DMS79 (cell line): Measurements from ENCODE around the gene SLC30A4.

Source experiments
- DNase-seq: peaks from one replicate; lab custom pipeline; 2025; lab: John Stamatoyannopoulos, UW

The SLC30A4 gene

DNA sequence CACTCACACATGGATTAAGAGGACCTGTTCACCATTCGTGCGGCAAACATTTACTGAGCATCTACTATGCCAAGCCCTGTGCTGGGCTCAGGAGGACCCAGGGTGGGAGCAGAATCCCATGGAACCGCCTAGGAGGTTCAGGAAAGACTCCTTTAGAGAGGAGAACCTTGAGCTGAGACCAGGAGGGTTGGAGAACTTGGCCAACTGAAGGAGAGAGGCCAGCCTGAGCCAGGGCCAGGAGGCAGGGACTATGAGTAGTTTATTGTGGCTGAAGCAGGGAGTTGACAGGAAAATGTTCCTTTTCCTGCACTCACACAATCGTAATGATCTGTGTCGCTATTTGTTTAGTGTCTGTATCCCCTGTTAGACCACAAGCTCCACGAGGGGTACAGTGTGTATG is 71.3 kb downstream of the SLC30A4 start:
- no peak for DNase-seq

DNA sequence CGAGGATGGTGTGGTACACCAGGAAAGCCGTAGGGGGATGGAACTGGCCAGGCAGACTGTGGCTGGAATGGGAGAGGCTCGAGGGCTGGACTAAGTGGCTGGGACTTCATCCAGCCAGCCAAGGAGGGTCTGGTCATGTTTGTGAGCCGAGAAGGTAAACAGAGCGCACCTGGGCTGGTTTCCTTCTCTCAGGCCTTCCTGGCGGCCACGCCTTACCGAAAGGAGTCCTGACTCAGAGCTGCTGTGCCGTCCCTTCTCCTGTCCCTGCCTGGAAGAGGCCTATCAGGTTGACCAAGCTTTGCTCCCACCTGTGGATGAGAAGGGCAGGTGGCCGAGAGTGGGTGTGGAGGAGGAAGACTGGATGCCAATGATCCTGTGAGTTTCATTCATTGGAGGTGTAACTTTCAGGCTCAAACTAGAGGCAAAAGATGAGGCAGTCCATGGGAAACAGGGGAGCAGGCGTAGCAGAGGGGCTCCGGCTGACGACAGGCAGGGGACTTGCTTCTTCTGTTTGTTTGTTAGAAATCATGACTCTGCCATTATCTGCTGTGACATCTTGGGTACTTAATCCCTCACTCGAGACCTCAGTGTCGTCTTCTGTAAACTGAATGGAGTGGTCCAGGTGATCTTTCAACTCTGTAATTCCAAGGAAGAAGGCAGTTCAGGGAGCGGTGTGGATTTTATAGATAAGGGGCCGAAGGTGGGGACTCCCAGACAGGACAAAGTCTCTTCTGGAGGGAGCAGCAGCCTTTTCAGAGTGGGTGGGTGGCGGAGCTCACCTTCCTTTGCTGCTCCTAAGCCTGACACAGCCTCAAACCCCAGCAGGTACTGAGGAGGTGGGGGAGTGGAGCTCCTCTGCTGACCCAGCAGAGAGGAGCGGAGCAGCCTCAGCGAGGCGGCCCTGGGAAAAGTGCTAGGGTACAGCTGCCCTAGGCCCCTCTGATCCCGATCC is 72.4 kb downstream of the SLC30A4 start:
- DNase-seq, result no peak

DNA sequence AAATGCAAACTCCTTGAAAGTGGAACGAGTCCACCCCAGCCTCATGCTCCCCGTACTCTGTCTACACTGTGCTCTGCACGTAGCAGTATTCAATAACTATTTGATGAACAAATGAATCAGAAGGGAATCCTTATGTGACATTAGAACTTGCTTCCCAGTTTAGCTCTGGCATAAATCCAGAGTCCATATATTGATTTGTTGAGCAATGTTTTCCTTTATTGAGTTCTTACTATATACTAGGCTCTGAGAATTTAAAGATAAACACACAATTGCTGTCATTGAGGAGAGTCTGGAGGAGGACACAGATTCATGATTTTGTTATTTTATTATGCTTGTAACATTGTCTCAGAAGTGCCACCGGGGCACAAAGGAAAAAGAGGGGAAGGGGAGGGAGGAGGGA is 73.2 kb downstream of the SLC30A4 start:
- DNase-seq, result no peak

DNA sequence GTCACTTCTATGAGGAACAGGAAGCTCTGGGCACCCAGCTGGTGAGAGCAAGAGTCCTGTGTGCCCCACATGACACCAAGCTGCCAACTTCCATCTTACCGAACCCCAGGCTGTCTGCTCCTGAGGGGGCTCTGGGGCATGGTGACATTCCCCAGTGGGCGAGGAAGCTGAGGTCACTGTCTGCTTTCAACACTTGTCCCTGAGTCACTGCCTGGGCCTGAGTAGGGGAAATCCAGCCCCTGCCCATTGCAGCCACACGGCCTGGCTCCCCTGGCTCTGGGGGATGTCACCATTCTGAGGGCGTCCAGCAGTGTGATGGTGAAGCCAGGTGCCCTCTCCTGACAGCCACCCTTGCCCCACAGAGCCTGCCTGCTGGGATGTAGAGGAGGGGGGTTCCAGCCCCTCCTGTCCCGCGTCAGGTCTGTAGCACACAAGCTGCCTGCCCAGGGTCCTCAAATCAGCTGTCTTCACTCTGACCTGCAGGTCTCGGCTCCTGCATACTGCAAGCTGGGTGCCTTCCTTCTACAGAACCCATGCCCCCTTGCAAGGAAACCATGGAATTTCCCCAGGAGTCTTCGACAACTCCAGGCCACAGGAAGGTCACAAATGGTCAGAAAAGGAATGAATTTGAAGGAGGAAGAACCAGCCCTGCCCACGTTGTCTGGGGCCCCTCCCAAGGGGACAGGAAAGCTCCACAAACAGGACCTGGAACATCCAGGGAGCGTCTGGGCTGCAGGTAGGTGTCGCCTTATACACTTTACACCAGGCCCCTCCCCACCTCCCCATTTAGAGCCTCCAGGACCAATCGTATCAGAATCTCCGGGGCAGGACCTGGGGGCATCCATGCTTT is 74.3 kb downstream of the SLC30A4 start:
- no peak for DNase-seq

DNA sequence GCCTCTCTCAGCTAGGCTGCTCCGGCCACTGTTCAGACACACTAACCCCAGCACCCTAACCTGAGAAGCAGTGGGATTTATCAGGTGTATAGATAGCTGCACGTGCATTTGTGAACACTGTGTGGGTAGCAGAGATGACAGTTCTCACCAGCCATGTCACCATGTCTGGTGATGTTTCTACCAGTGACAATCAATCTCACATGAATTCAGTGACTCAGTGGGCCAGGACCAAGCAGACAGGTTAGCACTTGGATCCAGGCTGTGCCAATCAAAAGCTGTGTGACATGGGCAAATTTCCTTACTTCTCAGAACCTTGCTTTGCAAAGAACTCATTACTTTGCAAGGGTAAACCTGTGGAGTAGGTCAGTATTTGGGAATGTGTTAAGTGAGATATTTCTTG is 78.9 kb downstream of the SLC30A4 start:
- no peak for DNase-seq

GRCh38 chr15:45442507-45443135 is 79.9 kb downstream of the SLC30A4 start:
- no peak for DNase-seq

GRCh38 chr15:45441686-45442085 is 80.9 kb downstream of the SLC30A4 start:
- peak; percentile 57 for DNase-seq

GRCh38 chr15:45441036-45441435 is 81.5 kb downstream of the SLC30A4 start:
- DNase-seq, result no peak

DNA sequence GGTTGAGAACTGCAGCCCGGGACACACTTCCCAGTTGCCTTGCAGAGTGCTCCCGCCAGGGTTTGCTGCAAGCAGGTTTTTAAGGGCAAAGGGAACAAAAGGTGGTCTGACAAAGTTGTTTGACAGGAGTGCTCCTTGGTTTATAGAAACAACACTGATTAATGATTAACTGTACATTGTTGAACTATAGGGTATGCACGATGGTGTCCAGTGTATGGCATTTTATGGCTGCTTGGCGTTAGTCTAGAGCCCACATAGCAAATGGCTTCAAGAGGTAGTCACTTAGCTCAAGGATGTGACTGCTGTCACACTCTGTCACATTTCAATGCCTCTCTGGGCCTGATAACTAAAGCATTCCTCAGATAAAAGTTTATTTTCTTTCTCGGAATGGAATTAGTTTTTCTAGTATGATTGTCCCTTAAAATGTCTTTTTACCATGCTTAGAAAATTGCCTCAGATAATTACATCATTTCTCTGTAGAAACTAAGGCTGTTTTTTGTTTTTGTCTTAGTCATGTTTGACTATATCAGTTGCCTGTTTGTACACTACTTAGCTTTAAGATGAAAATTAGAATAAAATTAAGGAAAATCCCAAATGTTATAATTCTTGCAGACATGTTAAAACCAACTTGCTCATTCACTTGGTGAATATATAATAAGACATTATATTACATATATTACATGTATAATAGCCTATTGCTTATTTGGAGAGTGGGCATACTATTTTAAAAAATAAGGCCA is 82.9 kb downstream of the SLC30A4 start:
- no peak for DNase-seq

DNA sequence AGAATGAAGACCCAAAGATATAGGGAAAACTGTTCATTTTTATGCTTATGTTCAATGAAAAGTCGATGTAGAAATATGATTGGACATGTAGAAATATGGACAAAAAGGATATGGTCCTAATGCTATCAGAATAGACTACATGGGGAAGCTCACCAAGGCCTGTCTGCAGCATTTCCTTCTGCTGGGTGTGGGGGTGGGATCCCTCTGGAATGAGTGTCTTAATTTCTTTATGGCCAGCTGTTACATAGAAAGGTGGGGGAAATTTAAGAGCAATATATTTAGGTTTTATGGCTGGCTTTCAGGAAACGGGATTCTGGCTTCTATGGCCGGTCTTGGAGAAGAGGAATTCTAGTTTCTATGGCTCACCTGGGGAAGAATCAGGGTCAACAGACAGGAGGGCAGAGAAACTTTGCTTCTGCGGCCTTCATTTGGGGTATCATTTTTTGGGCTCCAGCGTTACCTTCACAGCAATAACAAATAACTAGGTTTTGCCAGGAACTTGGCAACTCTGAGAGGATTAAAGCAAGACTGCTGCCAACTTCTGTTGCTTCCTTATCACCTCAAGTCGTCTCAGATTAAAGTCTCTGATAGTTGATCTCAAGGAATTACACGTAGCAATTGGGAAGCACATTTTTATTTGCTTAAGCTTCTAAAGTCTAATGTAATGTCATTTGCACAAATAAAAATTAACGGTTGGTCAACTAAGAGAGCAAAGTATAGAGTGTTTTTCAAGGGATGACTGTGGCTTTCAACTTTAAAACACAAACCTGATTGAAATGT is 87.2 kb downstream of the SLC30A4 start:
- no peak for DNase-seq

- DNase-seq, result no peak
These were observed 88.4 kb downstream of the SLC30A4 start for GRCh38 chr15:45434078-45434567.

- DNase-seq, result no peak
These were observed 91.0 kb downstream of the SLC30A4 start for GRCh38 chr15:45431511-45431910.

GRCh38 chr15:45429941-45430792 is 92.4 kb downstream of the SLC30A4 start:
- DNase-seq, result no peak
